Measurements from ENCODE around the gene TMEM87B.

The TMEM87B gene

DNA sequence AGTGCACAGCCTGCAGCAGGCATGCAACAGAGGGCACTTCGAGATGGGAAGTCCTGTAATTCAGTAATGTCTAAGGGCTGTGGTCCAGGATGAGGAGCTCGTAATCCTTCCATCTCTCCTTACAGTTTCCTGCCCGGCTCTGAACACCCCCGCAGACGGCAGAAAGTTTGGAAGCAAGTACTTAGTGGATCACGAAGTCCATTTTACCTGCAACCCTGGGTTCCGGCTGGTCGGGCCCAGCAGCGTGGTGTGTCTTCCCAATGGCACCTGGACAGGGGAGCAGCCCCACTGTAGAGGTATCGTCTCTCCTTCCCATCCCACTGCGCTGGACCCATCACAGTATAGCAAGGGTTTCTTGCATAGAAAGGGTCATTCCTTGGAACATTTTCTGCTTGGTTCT is 109.8 kb downstream of the TMEM87B start:
- no peaks in the 10 kb centered on the region for H3K36me3 Mint-ChIP-seq (ENCODE audit: low read depth)
- H3K4me1 Mint-ChIP-seq (ENCODE audit: low read depth): peaks cover 10% of the 10 kb centered on the region
- no peaks in the 10 kb centered on the region for H3K27me3 Mint-ChIP-seq
- H3K4me3 Mint-ChIP-seq: no peak overlapping the region
- H3K27ac Mint-ChIP-seq: no peak overlapping the region
- H3K9me3 Mint-ChIP-seq: no peaks in the 10 kb centered on the region

GRCh38 chr2:112165296-112165695 is 110.2 kb downstream of the TMEM87B start:
- no peaks in the 10 kb centered on the region for H3K27me3 Mint-ChIP-seq
- H3K27ac Mint-ChIP-seq: no peak overlapping the region
- H3K4me1 Mint-ChIP-seq (ENCODE audit: low read depth): peaks cover 9% of the 10 kb centered on the region
- no peaks in the 10 kb centered on the region for H3K9me3 Mint-ChIP-seq
- H3K4me3 Mint-ChIP-seq: no peak overlapping the region
- H3K36me3 Mint-ChIP-seq (ENCODE audit: low read depth): no peaks in the 10 kb centered on the region

GRCh38 chr2:112166806-112167499 is 111.9 kb downstream of the TMEM87B start:
- no peak overlapping the region for H3K4me3 Mint-ChIP-seq
- no peaks in the 10 kb centered on the region for H3K36me3 Mint-ChIP-seq (ENCODE audit: low read depth)
- H3K27ac Mint-ChIP-seq: no peak overlapping the region
- H3K27me3 Mint-ChIP-seq: no peaks in the 10 kb centered on the region
- no peaks in the 10 kb centered on the region for H3K9me3 Mint-ChIP-seq
- H3K4me1 Mint-ChIP-seq (ENCODE audit: low read depth): peaks cover 6% of the 10 kb centered on the region

DNA sequence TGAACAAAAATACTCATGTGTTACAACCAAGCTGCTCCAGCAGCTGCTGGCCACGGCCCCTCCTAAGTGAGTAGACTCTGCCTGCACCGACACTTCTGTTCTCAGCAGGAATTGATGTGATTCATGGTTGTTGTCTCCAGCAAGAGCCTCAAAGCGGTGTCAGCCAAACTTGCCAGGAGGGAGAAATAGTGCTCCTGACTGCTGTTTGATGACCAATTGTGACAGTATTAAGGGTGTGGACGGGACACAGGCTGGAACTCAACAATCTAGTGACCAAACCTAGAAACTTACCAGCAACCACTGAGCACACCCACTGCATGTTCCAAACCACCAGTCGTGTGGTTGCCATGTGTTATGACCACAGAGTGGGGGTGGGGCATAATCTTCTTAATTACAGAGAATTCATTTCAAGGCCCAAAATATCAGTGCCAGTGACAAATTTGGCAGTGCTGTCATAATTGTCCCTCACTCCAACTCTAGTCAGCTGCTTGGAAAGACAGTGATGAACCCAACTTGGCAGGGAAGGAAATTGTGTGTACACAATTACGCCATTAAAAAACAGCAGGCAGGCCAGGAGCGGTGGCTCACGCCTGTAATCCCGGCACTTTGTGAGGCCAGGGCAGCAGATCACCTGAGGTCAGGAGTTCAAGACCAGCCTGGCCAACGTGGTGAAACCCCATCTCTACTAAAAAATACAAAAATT is 113.5 kb downstream of the TMEM87B start:
- Mint-ChIP-seq H3K9me3 (no peaks in the 10 kb centered on the region), H3K4me3 (no peak overlapping the region), H3K4me1 (ENCODE audit: low read depth) (peaks cover 6% of the 10 kb centered on the region), H3K36me3 (ENCODE audit: low read depth) (no peaks in the 10 kb centered on the region), H3K27ac (no peak overlapping the region), H3K27me3 (no peaks in the 10 kb centered on the region)

Data from stimulated activated naive CD8-positive, alpha-beta T cell treated with anti-CD3 and anti-CD28 coated beads, Interleukin-15, Interleukin-2, amounts not matched to agents 100 ng/mL and 50 ng/mL, for 24 hours (primary cell).